ENCODE measurements around the gene HOXC6. TPM values are rescaled to one million over a fixed set of nuclear protein-coding genes. Genes with fewer than 3 reads are reported as not detected.
A peak's percentile ranks its signal among the peaks of the same experiment; 100 is the strongest.

The HOXC6 gene
- total and polyA plus RNA-seq, 2 of the 13 experiments (the other 11 are each of a cell fraction or from before 2014, with no cell fraction given), result not detected

GRCh38 chr12:53994264-53995001 is 33.8 kb upstream of the HOXC6 start (continued):
- TF ChIP-seq ZNF18 (CRISPR knock-in tag; IDR thresholded peaks at IDR 0.05; ENCODE audit: insufficient replicate concordance) (peak; percentile 51), KLF6 (CRISPR knock-in tag; IDR thresholded peaks at IDR 0.05) (no peak), MYC (CRISPR knock-in tag; IDR thresholded peaks at IDR 0.05; ENCODE audit: borderline replicate concordance) (peak; percentile 70; the same call in 1 of the 2 replicates), ZSCAN25 (CRISPR knock-in tag; IDR thresholded peaks at IDR 0.05) (peak; percentile 83), ZNF777 (CRISPR knock-in tag; IDR thresholded peaks at IDR 0.05) (peak; percentile 57; the same call in 1 of the 2 replicates), NR2F6 (IDR thresholded peaks at IDR 0.05) (no peak), NR2F6 (CRISPR knock-in tag; IDR thresholded peaks at IDR 0.05) (0 out of 2 replicates have a peak, but pooled peaks have one; percentile 28), ZNF776 (CRISPR knock-in tag; IDR thresholded peaks at IDR 0.05) (peak; percentile 74; the same call in 1 of the 2 replicates), ZNF564 (CRISPR knock-in tag; IDR thresholded peaks at IDR 0.05) (no peak), ARHGAP35 (CRISPR knock-in tag; IDR thresholded peaks at IDR 0.05; ENCODE audit: borderline replicate concordance) (no peak), FOXO1 (CRISPR knock-in tag; IDR thresholded peaks at IDR 0.05) (no peak), KLF11 (CRISPR knock-in tag; IDR thresholded peaks at IDR 0.05) (no peak), STAT5B (CRISPR knock-in tag; IDR thresholded peaks at IDR 0.05) (no peak), RBM39 (IDR thresholded peaks at IDR 0.05; ENCODE audit: low read depth, low read length, poor library complexity, severe bottlenecking) (peak; percentile 48), ZBTB38 (CRISPR knock-in tag; IDR thresholded peaks at IDR 0.05) (peak; percentile 40; the same call in 1 of the 2 replicates), ZNF441 (CRISPR knock-in tag; IDR thresholded peaks at IDR 0.05; ENCODE audit: borderline replicate concordance) (peak; percentile 64; the same call in 1 of the 2 replicates)
- TF ChIP-seq, protein P1, sequence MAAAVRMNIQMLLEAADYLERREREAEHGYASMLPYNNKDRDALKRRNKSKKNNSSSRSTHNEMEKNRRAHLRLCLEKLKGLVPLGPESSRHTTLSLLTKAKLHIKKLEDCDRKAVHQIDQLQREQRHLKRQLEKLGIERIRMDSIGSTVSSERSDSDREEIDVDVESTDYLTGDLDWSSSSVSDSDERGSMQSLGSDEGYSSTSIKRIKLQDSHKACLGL (CRISPR knock-in tag; IDR thresholded peaks at IDR 0.05), result peak; percentile 66; the same call in 1 of the 2 replicates
- TF ChIP-seq, protein P2, sequence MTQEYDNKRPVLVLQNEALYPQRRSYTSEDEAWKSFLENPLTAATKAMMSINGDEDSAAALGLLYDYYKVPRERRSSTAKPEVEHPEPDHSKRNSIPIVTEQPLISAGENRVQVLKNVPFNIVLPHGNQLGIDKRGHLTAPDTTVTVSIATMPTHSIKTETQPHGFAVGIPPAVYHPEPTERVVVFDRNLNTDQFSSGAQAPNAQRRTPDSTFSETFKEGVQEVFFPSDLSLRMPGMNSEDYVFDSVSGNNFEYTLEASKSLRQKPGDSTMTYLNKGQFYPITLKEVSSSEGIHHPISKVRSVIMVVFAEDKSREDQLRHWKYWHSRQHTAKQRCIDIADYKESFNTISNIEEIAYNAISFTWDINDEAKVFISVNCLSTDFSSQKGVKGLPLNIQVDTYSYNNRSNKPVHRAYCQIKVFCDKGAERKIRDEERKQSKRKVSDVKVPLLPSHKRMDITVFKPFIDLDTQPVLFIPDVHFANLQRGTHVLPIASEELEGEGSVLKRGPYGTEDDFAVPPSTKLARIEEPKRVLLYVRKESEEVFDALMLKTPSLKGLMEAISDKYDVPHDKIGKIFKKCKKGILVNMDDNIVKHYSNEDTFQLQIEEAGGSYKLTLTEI (CRISPR knock-in tag; conservative IDR thresholded peaks at IDR 0.05), result no peak
- TF ChIP-seq, protein P3, sequence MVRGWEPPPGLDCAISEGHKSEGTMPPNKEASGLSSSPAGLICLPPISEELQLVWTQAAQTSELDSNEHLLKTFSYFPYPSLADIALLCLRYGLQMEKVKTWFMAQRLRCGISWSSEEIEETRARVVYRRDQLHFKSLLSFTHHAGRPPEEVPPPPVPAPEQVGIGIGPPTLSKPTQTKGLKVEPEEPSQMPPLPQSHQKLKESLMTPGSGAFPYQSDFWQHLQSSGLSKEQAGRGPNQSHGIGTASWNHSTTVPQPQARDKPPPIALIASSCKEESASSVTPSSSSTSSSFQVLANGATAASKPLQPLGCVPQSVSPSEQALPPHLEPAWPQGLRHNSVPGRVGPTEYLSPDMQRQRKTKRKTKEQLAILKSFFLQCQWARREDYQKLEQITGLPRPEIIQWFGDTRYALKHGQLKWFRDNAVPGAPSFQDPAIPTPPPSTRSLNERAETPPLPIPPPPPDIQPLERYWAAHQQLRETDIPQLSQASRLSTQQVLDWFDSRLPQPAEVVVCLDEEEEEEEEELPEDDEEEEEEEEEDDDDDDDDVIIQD (CRISPR knock-in tag; IDR thresholded peaks at IDR 0.05; ENCODE audit: low read depth), result no peak
- TF ChIP-seq, protein P4, sequence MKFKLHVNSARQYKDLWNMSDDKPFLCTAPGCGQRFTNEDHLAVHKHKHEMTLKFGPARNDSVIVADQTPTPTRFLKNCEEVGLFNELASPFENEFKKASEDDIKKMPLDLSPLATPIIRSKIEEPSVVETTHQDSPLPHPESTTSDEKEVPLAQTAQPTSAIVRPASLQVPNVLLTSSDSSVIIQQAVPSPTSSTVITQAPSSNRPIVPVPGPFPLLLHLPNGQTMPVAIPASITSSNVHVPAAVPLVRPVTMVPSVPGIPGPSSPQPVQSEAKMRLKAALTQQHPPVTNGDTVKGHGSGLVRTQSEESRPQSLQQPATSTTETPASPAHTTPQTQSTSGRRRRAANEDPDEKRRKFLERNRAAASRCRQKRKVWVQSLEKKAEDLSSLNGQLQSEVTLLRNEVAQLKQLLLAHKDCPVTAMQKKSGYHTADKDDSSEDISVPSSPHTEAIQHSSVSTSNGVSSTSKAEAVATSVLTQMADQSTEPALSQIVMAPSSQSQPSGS (CRISPR knock-in tag; IDR thresholded peaks at IDR 0.05), result no peak
- TF ChIP-seq, protein P5, sequence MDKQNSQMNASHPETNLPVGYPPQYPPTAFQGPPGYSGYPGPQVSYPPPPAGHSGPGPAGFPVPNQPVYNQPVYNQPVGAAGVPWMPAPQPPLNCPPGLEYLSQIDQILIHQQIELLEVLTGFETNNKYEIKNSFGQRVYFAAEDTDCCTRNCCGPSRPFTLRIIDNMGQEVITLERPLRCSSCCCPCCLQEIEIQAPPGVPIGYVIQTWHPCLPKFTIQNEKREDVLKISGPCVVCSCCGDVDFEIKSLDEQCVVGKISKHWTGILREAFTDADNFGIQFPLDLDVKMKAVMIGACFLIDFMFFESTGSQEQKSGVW (CRISPR knock-in tag; IDR thresholded peaks at IDR 0.05; ENCODE audit: borderline replicate concordance), result no peak

All from HepG2 (cell line).